Breast epithelium (tissue), 4 donors: ENCODE results near the gene TENM4. TPM values are rescaled to one million over a fixed set of nuclear protein-coding genes. Genes with fewer than 3 reads are reported as not detected.

Experiments used
- DNase-seq, 2 donors: peaks; one replicate each; pipeline ENCODE4 v3.0.0-alpha.2; 2019; ENCODE audit warnings: low spot score in 2 of 2
- H3K27ac ChIP-seq, 2 donors: fragments of 200-600 bp; sonication (generic) in 1 of 2; one replicate each; pipeline ENCODE4 v1.5.1; 2016 to 2019; ENCODE audit warnings: mild to moderate bottlenecking in 1 of 2
- H3K27me3 ChIP-seq, 2 donors: fragments of 200-600 bp; sonication (generic) in 1 of 2; one replicate each; pipeline versions ENCODE4 v1.5.1 to v1.6.0; 2017 to 2019; ENCODE audit warnings: control low read depth in 1 of 2, mild to moderate bottlenecking in 1 of 2
- H3K36me3 ChIP-seq: fragments of 200-600 bp; one replicate; pipeline ENCODE4 v1.5.1; 2019
- H3K4me1 ChIP-seq, 2 donors: fragments of 200-600 bp; sonication (generic); one replicate each; pipeline ENCODE4 v1.5.1; 2016 to 2019; ENCODE audit warnings: control low read depth in 1 of 2
- H3K4me3 ChIP-seq, 3 donors: fragments of 200-600 bp; sonication (generic); 1 replicate in 2 of 3; 2 replicates in 1 of 3; pipeline ENCODE4 v1.5.1; 2016 to 2019; ENCODE audit warnings: mild to moderate bottlenecking in 3 of 3, moderate library complexity in 2 of 3
- H3K9me3 ChIP-seq, 2 donors: fragments of 200-600 bp; sonication (generic) in 1 of 2; one replicate each; pipeline ENCODE4 v1.5.1; 2016 to 2019; ENCODE audit warnings: control low read depth in 1 of 2
- POLR2A ChIP-seq: fragments of 450-650 bp; IDR thresholded peaks from one replicate; pipeline ENCODE4 v1.6.1; 2016; ENCODE audit warnings: antibody characterized with exemption, mild to moderate bottlenecking, moderate library complexity
- POLR2AphosphoS5 ChIP-seq, 3 donors: sonication (generic); formaldehyde crosslinking; IDR thresholded peaks; one replicate each; pipeline ENCODE4 v1.6.1; 2017; ENCODE audit warnings: antibody characterized with exemption in 3 of 3
- intact Hi-C: fragments of 100-400 bp; cut with DNase I; formaldehyde crosslinking; loops from one replicate; pipeline ENCODE4 v1.15.1; 2023; ENCODE audit warnings: low total_unique reads
- total RNA-seq, 3 donors: library from RNA; depleted of rRNA; stranded (reverse); fragments of >200 nt; gene quantifications; one replicate each; pipeline ENCODE4 v1.1.0, GENCODE V29; 2016
- TF ChIP-seq, protein P1 (sequence below), 3 donors: fragments of 450-650 bp; IDR thresholded peaks; one replicate each; pipeline ENCODE4 v1.5.1; 2016 to 2017; ENCODE audit warnings: antibody characterized with exemption in 3 of 3, mild to moderate bottlenecking in 3 of 3, moderate library complexity in 3 of 3

Gene TENM4
- total RNA-seq, 3 donors from 2014 or later: 0.29 to 7.9 (median 4.8) TPM

DNA sequence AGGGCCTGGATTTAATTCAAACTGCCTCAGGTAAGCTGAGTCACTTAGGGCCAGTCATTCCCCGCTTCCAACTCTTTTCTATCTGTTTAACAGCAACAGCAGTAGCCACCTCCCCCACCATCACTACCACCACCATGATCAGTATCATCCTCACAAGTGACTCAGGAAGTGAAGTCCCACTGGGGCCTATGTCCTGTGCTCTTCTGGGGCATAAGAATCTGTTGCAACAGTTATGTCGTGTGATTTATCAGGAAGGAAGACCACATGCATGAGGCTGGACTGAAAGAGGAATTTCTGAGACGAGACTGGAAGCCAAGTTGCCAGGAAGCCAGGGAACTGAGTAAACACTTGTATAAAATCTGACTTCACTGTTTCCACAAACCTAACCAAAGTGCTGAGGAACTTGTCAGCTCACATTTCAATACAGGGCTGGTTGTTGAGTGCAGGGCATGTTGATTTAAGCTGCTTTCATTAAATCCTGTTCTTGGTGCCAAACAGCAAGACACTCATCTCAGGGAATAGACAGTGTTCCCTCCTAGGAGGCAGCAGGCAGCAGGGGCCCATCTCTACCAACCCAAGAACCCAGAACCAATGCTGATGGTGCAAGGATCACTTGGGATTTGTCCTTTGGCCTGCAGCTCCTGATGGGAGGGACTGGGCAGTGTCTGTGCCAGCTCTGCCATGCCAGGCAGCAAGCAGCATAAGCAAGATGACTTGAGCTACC, 639.5 kb downstream of the TENM4 start:
- Histone ChIP-seq H3K27me3 (no peaks in the 10 kb centered on the region), H3K27ac (peak overlapping the region; percentile 57 to 88), H3K9me3 (no peaks in the 10 kb centered on the region), H3K4me3 (no peak overlapping the region), H3K4me1 (peaks cover 4 to 6% of the 10 kb centered on the region in 2 donors), H3K36me3 (no peaks in the 10 kb centered on the region)
- TF ChIP-seq POLR2AphosphoS5 (IDR thresholded peaks at IDR 0.05) (peak; percentile 46 to 60 (median 55)), POLR2A (no peak)
- TF ChIP-seq, protein P1, sequence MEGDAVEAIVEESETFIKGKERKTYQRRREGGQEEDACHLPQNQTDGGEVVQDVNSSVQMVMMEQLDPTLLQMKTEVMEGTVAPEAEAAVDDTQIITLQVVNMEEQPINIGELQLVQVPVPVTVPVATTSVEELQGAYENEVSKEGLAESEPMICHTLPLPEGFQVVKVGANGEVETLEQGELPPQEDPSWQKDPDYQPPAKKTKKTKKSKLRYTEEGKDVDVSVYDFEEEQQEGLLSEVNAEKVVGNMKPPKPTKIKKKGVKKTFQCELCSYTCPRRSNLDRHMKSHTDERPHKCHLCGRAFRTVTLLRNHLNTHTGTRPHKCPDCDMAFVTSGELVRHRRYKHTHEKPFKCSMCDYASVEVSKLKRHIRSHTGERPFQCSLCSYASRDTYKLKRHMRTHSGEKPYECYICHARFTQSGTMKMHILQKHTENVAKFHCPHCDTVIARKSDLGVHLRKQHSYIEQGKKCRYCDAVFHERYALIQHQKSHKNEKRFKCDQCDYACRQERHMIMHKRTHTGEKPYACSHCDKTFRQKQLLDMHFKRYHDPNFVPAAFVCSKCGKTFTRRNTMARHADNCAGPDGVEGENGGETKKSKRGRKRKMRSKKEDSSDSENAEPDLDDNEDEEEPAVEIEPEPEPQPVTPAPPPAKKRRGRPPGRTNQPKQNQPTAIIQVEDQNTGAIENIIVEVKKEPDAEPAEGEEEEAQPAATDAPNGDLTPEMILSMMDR (IDR thresholded peaks at IDR 0.05): no peak
- peak in 1 of 2 donors; percentile 39 for DNase-seq
- intact Hi-C loops: no loop called here

DNA sequence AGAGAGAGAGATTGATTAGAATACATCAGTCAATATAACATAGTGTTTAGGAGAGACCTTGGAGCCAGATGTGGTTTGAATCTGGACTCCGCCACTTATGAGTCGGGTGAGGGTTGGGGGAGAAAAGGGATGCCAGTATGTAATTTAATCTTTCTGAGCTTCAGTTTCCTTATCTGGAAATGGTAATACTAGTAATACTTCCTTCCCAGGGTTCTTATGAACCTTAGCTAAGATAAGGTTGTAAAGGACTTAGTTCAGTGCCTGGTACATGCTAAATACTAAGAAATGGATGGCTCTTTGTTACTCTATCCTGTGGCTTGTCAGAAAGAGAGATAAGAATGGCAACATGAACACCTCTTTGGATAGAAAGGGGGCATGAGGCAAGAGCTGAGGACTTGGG, 640.1 kb downstream of the TENM4 start:
- intact Hi-C loops: no loop called here
- no peak for TF ChIP-seq POLR2AphosphoS5 (IDR thresholded peaks at IDR 0.05)
- TF ChIP-seq, protein P1 (IDR thresholded peaks at IDR 0.05): no peak
- H3K27ac ChIP-seq: peak overlapping the region; percentile 57 to 88

DNA sequence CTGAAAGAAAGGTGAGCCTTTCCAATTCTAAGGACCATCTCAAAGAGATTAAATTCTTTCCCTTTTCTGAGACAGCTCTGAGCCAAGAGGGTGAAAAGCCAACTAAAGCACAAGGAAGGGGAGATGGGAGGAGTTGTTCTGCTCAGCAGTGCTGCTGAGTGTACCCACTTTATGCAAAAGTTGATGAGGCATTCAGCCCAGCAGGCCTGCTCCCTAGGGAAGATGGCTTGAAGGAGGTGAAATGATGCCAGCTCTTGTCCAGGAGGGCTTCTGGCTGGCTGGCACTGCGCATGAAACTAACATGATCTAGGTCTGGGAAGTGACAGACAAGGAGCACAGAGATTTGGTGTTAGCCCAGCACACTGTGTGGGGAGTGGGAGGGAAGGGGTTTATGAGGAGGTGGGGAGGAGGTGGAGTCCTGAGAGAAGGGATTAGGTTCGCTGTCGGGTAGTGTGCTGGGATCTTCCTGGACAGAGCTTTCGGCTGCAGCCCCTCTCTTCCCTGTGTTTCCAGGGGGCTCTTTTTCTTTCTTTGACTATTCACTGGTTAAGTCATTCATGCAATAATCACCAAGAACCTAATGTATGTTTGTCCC, 640.6 kb downstream of the TENM4 start:
- H3K27me3 ChIP-seq: no peaks in the 10 kb centered on the region
- TF ChIP-seq POLR2AphosphoS5 (IDR thresholded peaks at IDR 0.05) (no peak), POLR2A (no peak)
- TF ChIP-seq, protein P1 (IDR thresholded peaks at IDR 0.05): no peak
- DNase-seq: no peak
- H3K36me3 ChIP-seq: no peaks in the 10 kb centered on the region
- H3K4me3 ChIP-seq: no peak overlapping the region
- intact Hi-C loops: no loop called here
- H3K27ac ChIP-seq: no peak overlapping the region
- H3K9me3 ChIP-seq: no peaks in the 10 kb centered on the region
- peaks cover 4 to 6% of the 10 kb centered on the region in 2 donors for H3K4me1 ChIP-seq

More for the DNA sequence above, 640.1 kb downstream of the TENM4 start:
- H3K4me1 ChIP-seq: peaks cover 4 to 6% of the 10 kb centered on the region in 2 donors
- no peak for DNase-seq
- no peaks in the 10 kb centered on the region for H3K27me3 ChIP-seq
- no peaks in the 10 kb centered on the region for H3K36me3 ChIP-seq
- no peak overlapping the region for H3K4me3 ChIP-seq
- H3K9me3 ChIP-seq: no peaks in the 10 kb centered on the region

DNA sequence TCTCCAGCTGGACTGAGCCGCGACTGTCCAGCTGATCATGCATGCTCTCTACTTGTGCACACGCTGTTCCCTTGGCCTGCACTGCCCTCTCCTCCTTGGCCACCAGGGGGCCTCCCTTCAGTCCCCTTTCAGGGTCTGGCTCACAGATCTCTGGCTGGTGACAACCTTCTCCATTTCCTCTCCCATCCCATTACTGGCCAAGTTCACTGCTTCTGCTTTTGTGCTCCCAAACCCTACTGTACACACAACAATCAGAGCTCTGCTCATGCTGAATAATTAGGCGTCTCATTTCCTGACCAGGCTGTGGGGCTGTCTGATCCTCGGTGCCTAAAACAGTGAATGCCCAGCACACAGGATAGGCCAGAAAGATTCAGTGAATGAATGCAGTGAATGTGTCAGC, 642.2 kb downstream of the TENM4 start:
- Histone ChIP-seq H3K36me3 (no peaks in the 10 kb centered on the region), H3K4me3 (no peak overlapping the region), H3K27me3 (no peaks in the 10 kb centered on the region), H3K27ac (no peak overlapping the region), H3K4me1 (peaks cover 4 to 6% of the 10 kb centered on the region in 2 donors), H3K9me3 (no peaks in the 10 kb centered on the region)
- TF ChIP-seq, protein P1 (IDR thresholded peaks at IDR 0.05): peak; percentile 59 to 62 (median 60)
- TF ChIP-seq POLR2A: no peak
- peak in 1 of 2 donors; percentile 60 for DNase-seq
- intact Hi-C loops: no loop called here

DNA sequence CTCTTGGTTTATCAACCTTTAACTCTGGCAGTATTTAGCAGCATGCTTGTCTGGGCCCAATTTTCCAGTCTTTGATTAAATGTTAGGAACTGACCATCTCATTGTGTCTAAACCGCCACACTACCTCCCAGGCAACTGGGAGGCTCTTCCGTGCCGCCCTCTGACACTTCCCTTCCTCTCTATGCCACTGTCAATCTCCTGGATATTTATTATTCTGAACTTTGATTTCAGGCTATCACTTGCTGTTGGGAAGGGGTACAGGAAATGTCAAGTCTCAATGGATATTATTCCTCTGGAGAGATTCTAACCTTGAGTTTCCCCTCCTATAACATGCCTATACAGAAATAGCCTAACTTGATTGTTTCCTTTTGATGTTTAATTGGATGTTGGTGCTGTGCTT, 643.3 kb downstream of the TENM4 start:
- peaks cover 4 to 6% of the 10 kb centered on the region in 2 donors for H3K4me1 ChIP-seq
- intact Hi-C loops: no loop called here
- no peak overlapping the region for H3K27ac ChIP-seq
- H3K4me3 ChIP-seq: no peak overlapping the region
- TF ChIP-seq POLR2A (no peak), POLR2AphosphoS5 (IDR thresholded peaks at IDR 0.05) (no peak)
- TF ChIP-seq, protein P1 (IDR thresholded peaks at IDR 0.05): no peak
- no peaks in the 10 kb centered on the region for H3K36me3 ChIP-seq
- no peaks in the 10 kb centered on the region for H3K9me3 ChIP-seq
- no peaks in the 10 kb centered on the region for H3K27me3 ChIP-seq
- DNase-seq: no peak
